GM18870 (cell line): ENCODE measurements around the gene PIAS2.
"Not testable (repeated sequence)": the region's sequence is repeated elsewhere in the genome, so short reads cannot be mapped to it uniquely, and the experiment has no call there.

Source experiments
- ATAC-seq: cut with Tn5 transposase; IDR thresholded peaks from one replicate; pipeline ENCODE4 v1.9.1; 2021; ENCODE audit warnings: moderate library complexity; ENCODE audit not compliant: unreplicated experiment

The PIAS2 gene

GRCh38 chr18:46917108-46917802 lies at the start of gene PIAS2, which contains the start of gene KATNAL2:
TSS of gene PIAS2 (minus strand) at chr18:46917507. CDS start at chr18:46917345, 162 bp downstream.
TSS of gene KATNAL2 (plus strand) at chr18:46917602. CDS start at chr18:46946873, 29,271 bp downstream.
- peak; percentile 40 for ATAC-seq

GRCh38 chr18:46966266-46966665 lies 49.0 kb upstream of the PIAS2 start:
- ATAC-seq: not testable (repeated sequence)

- ATAC-seq: not testable (repeated sequence)
Measured at GRCh38 chr18:46964579-46965293, 47.4 kb upstream of the PIAS2 start.

- not testable (repeated sequence) for ATAC-seq
Measured at GRCh38 chr18:46963656-46964578, 46.6 kb upstream of the PIAS2 start.

GRCh38 chr18:46958209-46958608 lies 40.9 kb upstream of the PIAS2 start:
- ATAC-seq: no peak

GRCh38 chr18:46953195-46953594 lies 35.9 kb upstream of the PIAS2 start:
- no peak for ATAC-seq

GRCh38 chr18:46950064-46950656 lies 32.9 kb upstream of the PIAS2 start:
- no peak for ATAC-seq

GRCh38 chr18:46946656-46947282 lies 29.5 kb upstream of the PIAS2 start:
- peak; percentile 91 for ATAC-seq

GRCh38 chr18:46942646-46943045 lies 25.3 kb upstream of the PIAS2 start:
- no peak for ATAC-seq

- no peak for ATAC-seq
Measured at GRCh38 chr18:46939998-46940571, 22.8 kb upstream of the PIAS2 start.

- ATAC-seq: no peak
Measured at GRCh38 chr18:46939337-46939963, 22.1 kb upstream of the PIAS2 start.

GRCh38 chr18:46920653-46921052 lies 3.3 kb upstream of the PIAS2 start:
- ATAC-seq: no peak

- ATAC-seq: no peak
Measured at GRCh38 chr18:46920067-46920466, 2.8 kb upstream of the PIAS2 start.

GRCh38 chr18:46917803-46918600 lies 695 bp upstream of the PIAS2 start:
- ATAC-seq: peak; percentile 22

GRCh38 chr18:46916551-46917107 lies 678 bp downstream of the PIAS2 start:
- ATAC-seq: peak; percentile 39

- ATAC-seq: no peak
Measured at GRCh38 chr18:46915800-46916550, 1.3 kb downstream of the PIAS2 start.

GRCh38 chr18:46910856-46911255 lies 6.5 kb downstream of the PIAS2 start:
- ATAC-seq: no peak

GRCh38 chr18:46909497-46909896 lies 7.8 kb downstream of the PIAS2 start:
- no peak for ATAC-seq
